ENCODE measurements around the gene ARHGAP24.

- TF ChIP-seq FOXK2 (IDR thresholded peaks at IDR 0.05) (no peak), NFRKB (IDR thresholded peaks at IDR 0.05) (no peak), ELF4 (IDR thresholded peaks at IDR 0.05) (no peak), ZNF384 (IDR thresholded peaks at IDR 0.05) (no peak), HDGF (IDR thresholded peaks at IDR 0.05; ENCODE audit: borderline replicate concordance) (no peak), FOXM1 (IDR thresholded peaks at IDR 0.05; ENCODE audit: borderline replicate concordance) (no peak), FOXA1 (IDR thresholded peaks at IDR 0.05) (no peak), SUZ12 (IDR thresholded peaks at IDR 0.05) (no peak), BHLHE40 (IDR thresholded peaks at IDR 0.05; ENCODE audit: borderline replicate concordance) (no peak), TARDBP (IDR thresholded peaks at IDR 0.05) (no peak), SP1 (IDR thresholded peaks at IDR 0.05) (no peak)
- TF ChIP-seq, protein P1, sequence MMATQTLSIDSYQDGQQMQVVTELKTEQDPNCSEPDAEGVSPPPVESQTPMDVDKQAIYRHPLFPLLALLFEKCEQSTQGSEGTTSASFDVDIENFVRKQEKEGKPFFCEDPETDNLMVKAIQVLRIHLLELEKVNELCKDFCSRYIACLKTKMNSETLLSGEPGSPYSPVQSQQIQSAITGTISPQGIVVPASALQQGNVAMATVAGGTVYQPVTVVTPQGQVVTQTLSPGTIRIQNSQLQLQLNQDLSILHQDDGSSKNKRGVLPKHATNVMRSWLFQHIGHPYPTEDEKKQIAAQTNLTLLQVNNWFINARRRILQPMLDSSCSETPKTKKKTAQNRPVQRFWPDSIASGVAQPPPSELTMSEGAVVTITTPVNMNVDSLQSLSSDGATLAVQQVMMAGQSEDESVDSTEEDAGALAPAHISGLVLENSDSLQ (IDR thresholded peaks at IDR 0.05), result no peak
Observed at GRCh38 chr4:85644061-85644460, 169.1 kb downstream of the ARHGAP24 start.
